ENCODE results near the gene RNF208. TPM values are rescaled to one million over a fixed set of nuclear protein-coding genes. Genes with fewer than 3 reads are reported as not detected.
A peak's percentile ranks its signal among the peaks of the same experiment; 100 is the strongest.

Gene RNF208
- total and polyA plus RNA-seq, 9 of the 15 experiments (the other 6 are each of a cell fraction or from before 2014, with no cell fraction given), result 0.15 to 6.9 (median 0.50) TPM; not detected in 2

GRCh38 chr9:137172901-137173795 lies 48.9 kb downstream of the RNF208 start:
- peaks cover 11 to 26% of the 10 kb centered on the region in 2 experiments; a peak in 4 of 5 replicates for H3K27me3 ChIP-seq (ENCODE audit: control insufficient read depth in 2 of 2, insufficient read depth in 2 of 2, low read length in 2 of 2)
- DNase-seq (ENCODE audit: extremely low read depth in 1 of 4, low spot score in 3 of 4) (no peak), FAIRE-seq (no peak), ATAC-seq (no peak)
- H3K4me1 ChIP-seq (replicated peaks in 1 of 2; ENCODE audit: control insufficient read depth in 2 of 2, insufficient read depth in 2 of 2, low read length in 2 of 2), result peaks cover under 1 to 84% of the 10 kb centered on the region in 2 experiments; a peak in 3 of 5 replicates
- WGBS (ENCODE audit: insufficient coverage, low coverage, missing lambda C conversion rate), result 38% methylated on average over 17 of the region's 21 CpGs
- intact Hi-C loops (cut with micrococcal nuclease), result no loop called here
- POLR2A ChIA-PET, result interaction anchor here (1.0 to 1.8 kb wide), 3 partner anchors 10 to 69 kb away, joined by 3 to 7 read pairs (median 5); no protein-coding TSS in a partner anchor
- TF ChIP-seq RBM22 (IDR thresholded peaks at IDR 0.05; ENCODE audit: low read depth, low read length, poor library complexity, severe bottlenecking) (peak; percentile 16), TCFL5 (CRISPR knock-in tag; conservative IDR thresholded peaks at IDR 0.05) (no peak)
- 0 out of 2 replicates have a peak, but pooled peaks cover 5% of the 10 kb centered on the region for H4K20me1 ChIP-seq (replicated peaks; ENCODE audit: control insufficient read depth, insufficient read depth, low read length)
- no peak overlapping the region; a peak in 1 of 4 replicates for H3K9ac ChIP-seq (ENCODE audit: insufficient read depth in 1 of 2, low read depth in 2 of 2, low read length in 2 of 2)
- H2AFZ ChIP-seq (ENCODE audit: low read depth, low read length), result no peak overlapping the region
- H3K36me3 ChIP-seq (ENCODE audit: control insufficient read depth, insufficient read depth, low read length), result peaks cover 9% of the 10 kb centered on the region; the same call in 1 of the 3 replicates
- CTCF ChIA-PET (ENCODE audit: low intra/inter-chr PET ratio), result no interaction called here
- no peak overlapping the region for H3K27ac ChIP-seq (ENCODE audit: extremely low read depth, low read depth, low read length)
- H3K79me2 ChIP-seq (ENCODE audit: control insufficient read depth, insufficient read depth, low read length), result no peaks in the 10 kb centered on the region
- in situ Hi-C loops (cut with MboI), result no loop called here
- H3K4me3 ChIP-seq, result no peak overlapping the region
- H3K4me2 ChIP-seq (ENCODE audit: insufficient read depth, low read length), result no peak overlapping the region
- no TSS peak for BruUV-seq (replicated peaks)
- no peaks in the 10 kb centered on the region for H3K9me3 ChIP-seq (replicated peaks; ENCODE audit: control insufficient read depth, insufficient read depth, low read depth, low read length)
- H3K9me1 ChIP-seq (ENCODE audit: control insufficient read depth, insufficient read depth, low read length), result no peaks in the 10 kb centered on the region

Measured in K562 (cell line).